HCT116 (cell line): ENCODE results near the gene ACAP2.

ENCODE experiments used
- ATF3 ChIP-seq: IDR thresholded peaks from 2 replicates; pipeline ENCODE4 v1.6.1; 2012
- CTCF ChIP-seq, 3 experiments: fragments of 200-600 bp in 1 of 3; sonication (generic) in 1 of 3; IDR thresholded peaks in 2 of 3; conservative IDR thresholded peaks in 1 of 3; 2 replicates each; pipeline ENCODE4 v1.5.1; 2012 to 2017; ENCODE audit warnings: low read depth in 2 of 3, low read length in 2 of 3, antibody characterized with exemption in 1 of 3, borderline replicate concordance in 1 of 3, control low read depth in 1 of 3, mild to moderate bottlenecking in 1 of 3, mixed read lengths in 1 of 3, mixed run types in 1 of 3, moderate library complexity in 1 of 3; ENCODE audit not compliant: insufficient read depth in 1 of 3
- EGR1 ChIP-seq: IDR thresholded peaks from 2 replicates; pipeline ENCODE4 v1.6.1; 2012; ENCODE audit warnings: low read depth
- EZH2 ChIP-seq: fragments of 200-600 bp; sonication (generic); IDR thresholded peaks from 2 replicates; pipeline ENCODE4 v1.6.1; 2017; ENCODE audit warnings: antibody characterized with exemption, mixed run types
- MAX ChIP-seq: IDR thresholded peaks from 2 replicates; pipeline ENCODE4 v1.6.1; 2012
- POLR2A ChIP-seq: IDR thresholded peaks from 2 replicates; pipeline ENCODE4 v1.7.0; 2011; ENCODE audit warnings: borderline replicate concordance; ENCODE audit not compliant: insufficient read depth, insufficient read length; ENCODE audit errors: extremely low read depth
- SIN3A ChIP-seq: IDR thresholded peaks from 2 replicates; pipeline ENCODE4 v1.6.1; 2012; ENCODE audit warnings: low read depth
- SP1 ChIP-seq: IDR thresholded peaks from 2 replicates; pipeline ENCODE4 v1.6.1; 2012; ENCODE audit warnings: low read depth
- YY1 ChIP-seq: IDR thresholded peaks from 2 replicates; pipeline ENCODE4 v1.6.1; 2011; ENCODE audit warnings: low read length, low read depth, moderate library complexity, mild to moderate bottlenecking; ENCODE audit not compliant: insufficient replicate concordance; ENCODE audit errors: extremely low read depth

- TF ChIP-seq CTCF (IDR thresholded peaks at IDR 0.05 in 2 of 3, conservative IDR thresholded peaks at IDR 0.05 in 1 of 3; ENCODE audit: borderline replicate concordance in 1 of 3, insufficient read depth in 1 of 3, low read depth in 2 of 3, low read length in 2 of 3) (no peak), SIN3A (no peak), SP1 (no peak), MAX (no peak), ATF3 (no peak), YY1 (no peak), EGR1 (no peak), POLR2A (no peak), EZH2 (no peak)
Observed at GRCh38 chr3:195455789-195456188, 13.0 kb upstream of the ACAP2 start.
